Omental fat pad (tissue), 4 donors: ENCODE measurements around the gene MED14. TPM values are rescaled to one million over a fixed set of nuclear protein-coding genes. Genes with fewer than 3 reads are reported as not detected.
"Not testable (repeated sequence)": the region's sequence is repeated elsewhere in the genome, so short reads cannot be mapped to it uniquely, and the experiment has no call there.

Experiments
- ATAC-seq: fragments of 150-250 bp; one replicate; pipeline ENCODE4 v1.9.1; 2016; ENCODE audit warnings: mild to moderate bottlenecking, moderate library complexity; ENCODE audit not compliant: low FRiP score
- DNase-seq: peaks from one replicate; pipeline ENCODE4 v3.0.0-alpha.2; 2019; ENCODE audit warnings: low spot score
- total RNA-seq, 4 donors: library from RNA; depleted of rRNA; stranded (reverse); fragments of >200 nt; gene quantifications; one replicate each; pipeline ENCODE4 v1.1.0, GENCODE V29; 2016
- TF ChIP-seq, protein P1 (sequence below), 3 donors: fragments of 450-650 bp; IDR thresholded peaks; one replicate each; pipeline ENCODE4 v1.5.1; 2016 to 2017; ENCODE audit warnings: antibody characterized with exemption in 3 of 3, mild to moderate bottlenecking in 3 of 3, moderate library complexity in 2 of 3

MED14 gene
- total RNA-seq = 10 to 100 TPM; 26.5 to 36.9 (median 32.4) TPM

GRCh38 chrX:40735325-40736169 is at the start of gene MED14:
TSS of gene MED14 (minus strand) at chrX:40735542. CDS start at chrX:40735412, 130 bp downstream.
- ATAC-seq = peak; percentile 97
- peak; percentile 67 for DNase-seq
- TF ChIP-seq, protein P1, sequence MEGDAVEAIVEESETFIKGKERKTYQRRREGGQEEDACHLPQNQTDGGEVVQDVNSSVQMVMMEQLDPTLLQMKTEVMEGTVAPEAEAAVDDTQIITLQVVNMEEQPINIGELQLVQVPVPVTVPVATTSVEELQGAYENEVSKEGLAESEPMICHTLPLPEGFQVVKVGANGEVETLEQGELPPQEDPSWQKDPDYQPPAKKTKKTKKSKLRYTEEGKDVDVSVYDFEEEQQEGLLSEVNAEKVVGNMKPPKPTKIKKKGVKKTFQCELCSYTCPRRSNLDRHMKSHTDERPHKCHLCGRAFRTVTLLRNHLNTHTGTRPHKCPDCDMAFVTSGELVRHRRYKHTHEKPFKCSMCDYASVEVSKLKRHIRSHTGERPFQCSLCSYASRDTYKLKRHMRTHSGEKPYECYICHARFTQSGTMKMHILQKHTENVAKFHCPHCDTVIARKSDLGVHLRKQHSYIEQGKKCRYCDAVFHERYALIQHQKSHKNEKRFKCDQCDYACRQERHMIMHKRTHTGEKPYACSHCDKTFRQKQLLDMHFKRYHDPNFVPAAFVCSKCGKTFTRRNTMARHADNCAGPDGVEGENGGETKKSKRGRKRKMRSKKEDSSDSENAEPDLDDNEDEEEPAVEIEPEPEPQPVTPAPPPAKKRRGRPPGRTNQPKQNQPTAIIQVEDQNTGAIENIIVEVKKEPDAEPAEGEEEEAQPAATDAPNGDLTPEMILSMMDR (IDR thresholded peaks at IDR 0.05) = peak in 1 of 3 donors; percentile 39

- no peak for DNase-seq
- no peak for ATAC-seq
- TF ChIP-seq, protein P1 (IDR thresholded peaks at IDR 0.05) = no peak
These were observed 49.3 kb upstream of the MED14 start for GRCh38 chrX:40784516-40785151.

DNA sequence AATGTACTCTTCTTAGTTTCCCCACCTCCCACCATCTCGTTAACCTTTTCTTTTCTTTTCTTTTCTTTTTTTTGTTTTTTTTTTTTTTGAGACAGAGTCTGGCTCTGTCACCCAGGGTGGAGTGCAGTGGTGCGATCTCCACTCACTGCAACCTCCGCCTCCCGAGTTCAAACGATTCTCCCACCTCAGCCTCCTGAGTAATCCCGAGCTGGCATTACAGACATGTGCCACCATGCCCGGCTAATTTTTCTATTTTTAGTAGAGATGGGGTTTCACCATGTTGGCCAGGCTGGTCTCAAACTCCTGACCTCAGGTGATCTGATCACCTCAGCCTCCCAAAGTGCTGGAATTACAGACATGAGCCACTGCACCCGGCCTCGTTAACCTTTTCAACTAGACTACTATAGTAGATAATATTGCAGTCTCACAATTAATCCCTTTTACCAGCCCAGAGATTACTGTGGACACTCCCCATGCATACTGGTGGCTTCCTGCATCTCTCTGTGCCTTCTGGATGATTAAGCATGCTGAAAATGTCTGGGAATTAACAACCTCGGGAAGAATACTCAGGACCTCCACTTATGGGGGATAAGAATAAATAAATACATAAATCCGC is 47.4 kb upstream of the MED14 start:
- DNase-seq, ATAC-seq: not testable (repeated sequence)

DNA sequence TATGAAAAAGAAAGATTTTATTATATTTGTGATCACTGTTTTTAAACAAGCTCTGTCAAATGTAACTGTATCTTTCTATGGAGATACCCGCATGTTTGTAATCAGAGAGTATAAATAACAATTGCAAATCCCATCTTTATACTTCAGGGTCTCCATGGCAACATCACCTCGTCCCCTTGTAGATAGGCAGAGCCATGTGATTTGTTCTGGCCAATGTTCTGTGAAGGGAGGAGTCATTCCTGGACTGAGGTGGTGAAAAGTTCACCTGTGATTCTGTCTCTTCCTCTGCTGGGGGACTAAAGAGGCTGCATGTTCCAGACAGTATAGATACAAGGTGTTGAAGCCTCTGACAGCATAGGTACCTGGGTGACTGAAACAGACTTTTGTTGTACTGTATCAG is 45.6 kb upstream of the MED14 start:
- no peak for DNase-seq
- no peak for ATAC-seq
- TF ChIP-seq, protein P1 (IDR thresholded peaks at IDR 0.05) = no peak

DNA sequence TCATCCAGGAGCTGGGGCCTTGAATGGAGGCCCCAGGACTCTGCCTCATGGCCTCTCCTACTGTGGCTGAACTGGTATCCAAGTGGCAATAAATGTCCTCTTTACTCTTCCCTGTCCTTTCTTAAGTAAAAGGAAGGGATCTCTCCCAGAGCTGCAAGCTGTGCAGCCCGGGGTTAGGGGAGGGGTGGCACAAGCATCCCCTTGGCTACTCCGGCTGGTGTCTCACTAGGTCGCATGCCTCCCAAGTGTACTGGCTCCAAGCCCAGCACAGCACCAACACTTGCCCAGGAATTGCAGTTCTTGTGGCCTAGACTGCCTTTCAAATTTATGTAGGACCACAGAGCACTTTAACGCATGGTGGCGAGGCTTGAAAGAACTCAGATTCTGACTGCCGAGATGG is 44.7 kb upstream of the MED14 start:
- DNase-seq (no peak), ATAC-seq (no peak)
- TF ChIP-seq, protein P1 (IDR thresholded peaks at IDR 0.05) = no peak

DNA sequence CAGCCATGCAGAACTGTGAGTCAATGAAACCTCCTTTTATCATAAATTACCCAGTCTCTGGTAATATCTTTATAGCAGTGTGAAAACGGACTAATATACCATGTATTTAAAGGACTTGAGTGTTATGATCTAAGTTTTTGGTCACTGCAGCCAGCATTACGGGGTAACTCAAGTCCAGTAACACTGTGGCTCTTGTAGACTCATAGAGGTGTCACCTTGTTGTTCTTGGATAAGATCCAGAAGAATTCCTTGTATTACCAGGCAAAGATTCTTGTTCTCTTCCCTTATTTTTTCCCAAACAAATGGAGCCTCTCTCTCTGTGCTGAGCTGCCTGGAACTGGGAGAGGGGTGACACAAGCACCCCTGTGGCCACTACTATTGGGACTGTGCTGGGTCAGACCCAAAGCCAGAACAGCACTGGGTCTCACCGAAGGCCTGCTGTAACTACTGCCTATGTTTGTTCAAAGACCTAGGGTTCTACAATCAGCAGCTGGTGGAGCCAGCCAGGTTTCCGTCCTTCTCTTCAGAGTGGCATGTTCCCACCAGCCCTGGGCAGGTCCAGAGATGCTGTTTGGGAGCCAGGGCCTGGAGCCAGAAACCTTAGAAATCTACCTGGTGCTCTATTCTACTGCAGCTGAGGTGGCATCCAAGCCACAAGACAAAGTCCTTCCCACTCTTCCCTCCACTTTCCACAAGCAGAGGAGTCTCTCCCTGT is 43.7 kb upstream of the MED14 start:
- TF ChIP-seq, protein P1 (IDR thresholded peaks at IDR 0.05) = no peak
- no peak for DNase-seq
- no peak for ATAC-seq

- DNase-seq (no peak), ATAC-seq (no peak)
- TF ChIP-seq, protein P1 (IDR thresholded peaks at IDR 0.05) = no peak
These were observed 38.5 kb upstream of the MED14 start for GRCh38 chrX:40773809-40774208.
